GM12891 (cell line): ENCODE measurements around the gene SREBF2.

Experiments used
- POLR2A ChIP-seq: IDR thresholded peaks from 2 replicates; pipeline ENCODE4 v1.6.1; 2011; ENCODE audit warnings: low read depth, low read length, control low read depth
- POLR2AphosphoS5 ChIP-seq: IDR thresholded peaks from 2 replicates; pipeline ENCODE4 v1.6.1; 2011; ENCODE audit warnings: low read depth, low read length, control low read depth
- TAF1 ChIP-seq: IDR thresholded peaks from 2 replicates; pipeline ENCODE4 v1.6.1; 2011; ENCODE audit warnings: low read depth, low read length, control low read depth

DNA sequence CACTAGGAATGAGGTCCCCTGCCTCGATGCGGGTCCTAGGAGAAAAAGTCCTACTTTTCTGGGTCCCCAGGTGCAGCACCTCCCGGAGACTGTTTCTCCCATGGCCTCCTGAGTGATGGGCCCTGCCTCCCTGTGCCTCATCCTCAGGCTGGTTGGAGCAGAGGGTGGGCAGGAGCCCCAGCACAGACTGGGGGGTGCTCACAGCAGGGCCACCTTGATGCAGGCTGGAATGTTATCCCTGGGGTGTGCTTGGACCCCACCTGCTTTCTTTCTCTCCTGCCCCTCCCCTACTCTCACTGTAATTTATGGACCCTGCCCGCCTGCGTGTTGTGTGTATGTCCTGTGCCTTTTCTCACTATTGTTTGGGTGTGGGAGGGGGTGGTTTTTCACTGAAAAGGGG, 73.9 kb downstream of the SREBF2 start:
- TF ChIP-seq POLR2AphosphoS5: no peak
- TF ChIP-seq POLR2A: no peak
- no peak for TF ChIP-seq TAF1
